MM.1S (cell line): ENCODE data around the gene AP1AR.

Experiments
- CTCF ChIP-seq: fragments of 300-600 bp; sonication (generic); IDR thresholded peaks from 2 replicates; pipeline ENCODE4 v1.5.1; 2016; ENCODE audit warnings: antibody characterized with exemption, low read length, mixed read lengths
- EZH2phosphoT487 ChIP-seq: fragments of 300-600 bp; sonication (generic); IDR thresholded peaks from 2 replicates; pipeline ENCODE4 v1.6.1; 2018; ENCODE audit warnings: antibody characterized with exemption, low read length

- TF ChIP-seq EZH2phosphoT487 (no peak), CTCF (no peak)
These were observed 39.2 kb downstream of the AP1AR start for GRCh38 chr4:112270640-112271421.
